Activated naive CD8-positive, alpha-beta T cell (primary cell): Measurements from ENCODE around the gene SPDL1.

Experiments
- H3K27ac Mint-ChIP-seq: one replicate; pipeline ENCODE4 v1.8.0; 2021; ENCODE audit warnings: mixed read lengths
- H3K27me3 Mint-ChIP-seq: one replicate; pipeline ENCODE4 v1.8.0; 2021; ENCODE audit warnings: mixed read lengths
- H3K36me3 Mint-ChIP-seq: one replicate; pipeline ENCODE4 v1.8.0; 2021; ENCODE audit warnings: mixed read lengths
- H3K4me1 Mint-ChIP-seq: one replicate; pipeline ENCODE4 v1.8.0; 2021; ENCODE audit warnings: low read depth, mixed read lengths
- H3K4me3 Mint-ChIP-seq: one replicate; pipeline ENCODE4 v1.8.0; 2021; ENCODE audit warnings: mild to moderate bottlenecking, mixed read lengths
- H3K9me3 Mint-ChIP-seq: one replicate; pipeline ENCODE4 v1.8.0; 2021; ENCODE audit warnings: low read depth, mixed read lengths

SPDL1 gene

GRCh38 chr5:169583424-169584220 lies at the start of gene SPDL1:
Gene SPDL1 (plus strand): TSS chr5:169583773. CDS start chr5:169588417, 4,644 bp downstream.
- Mint-ChIP-seq H3K36me3 (peaks cover 2% of the 10 kb centered on the region), H3K4me3 (peak within 1 kb of the TSS; percentile 98), H3K4me1 (peaks cover 28% of the 10 kb centered on the region), H3K9me3 (no peaks in the 10 kb centered on the region), H3K27me3 (no peaks in the 10 kb centered on the region), H3K27ac (peak within 1 kb of the TSS; percentile 93)

GRCh38 chr5:169534311-169534880 lies 49.2 kb upstream of the SPDL1 start:
- Mint-ChIP-seq H3K27ac (no peak overlapping the region), H3K36me3 (peaks cover 2% of the 10 kb centered on the region), H3K27me3 (peaks cover 13% of the 10 kb centered on the region), H3K9me3 (no peaks in the 10 kb centered on the region), H3K4me1 (no peaks in the 10 kb centered on the region), H3K4me3 (no peak overlapping the region)

GRCh38 chr5:169534939-169535338 lies 48.6 kb upstream of the SPDL1 start:
- Mint-ChIP-seq H3K4me1 (no peaks in the 10 kb centered on the region), H3K27ac (no peak overlapping the region), H3K4me3 (no peak overlapping the region), H3K36me3 (peaks cover 2% of the 10 kb centered on the region), H3K27me3 (peaks cover 10% of the 10 kb centered on the region), H3K9me3 (no peaks in the 10 kb centered on the region)

GRCh38 chr5:169538944-169539343 lies 44.6 kb upstream of the SPDL1 start:
- H3K4me1 Mint-ChIP-seq: no peaks in the 10 kb centered on the region
- no peak overlapping the region for H3K27ac Mint-ChIP-seq

GRCh38 chr5:169542811-169543210 lies 40.8 kb upstream of the SPDL1 start:
- Mint-ChIP-seq H3K27me3 (peaks cover 9% of the 10 kb centered on the region), H3K4me1 (no peaks in the 10 kb centered on the region), H3K36me3 (no peaks in the 10 kb centered on the region), H3K27ac (no peak overlapping the region), H3K9me3 (no peaks in the 10 kb centered on the region), H3K4me3 (no peak overlapping the region)

More at GRCh38 chr5:169538944-169539343, 44.6 kb upstream of the SPDL1 start:
- H3K27me3 Mint-ChIP-seq: peaks cover 4% of the 10 kb centered on the region
- no peaks in the 10 kb centered on the region for H3K36me3 Mint-ChIP-seq
- no peak overlapping the region for H3K4me3 Mint-ChIP-seq
- no peaks in the 10 kb centered on the region for H3K9me3 Mint-ChIP-seq

GRCh38 chr5:169544264-169544950 lies 39.2 kb upstream of the SPDL1 start:
- Mint-ChIP-seq H3K27ac (no peak overlapping the region), H3K36me3 (no peaks in the 10 kb centered on the region), H3K27me3 (peaks cover 18% of the 10 kb centered on the region), H3K4me1 (no peaks in the 10 kb centered on the region), H3K4me3 (no peak overlapping the region), H3K9me3 (no peaks in the 10 kb centered on the region)

- H3K9me3 Mint-ChIP-seq: no peaks in the 10 kb centered on the region
- no peak overlapping the region for H3K27ac Mint-ChIP-seq
- no peak overlapping the region for H3K4me3 Mint-ChIP-seq
- H3K36me3 Mint-ChIP-seq: no peaks in the 10 kb centered on the region
- H3K27me3 Mint-ChIP-seq: peaks cover 23% of the 10 kb centered on the region
- no peaks in the 10 kb centered on the region for H3K4me1 Mint-ChIP-seq
Measured at GRCh38 chr5:169545762-169546161, 37.8 kb upstream of the SPDL1 start.

GRCh38 chr5:169546346-169546745 lies 37.2 kb upstream of the SPDL1 start:
- Mint-ChIP-seq H3K27ac (no peak overlapping the region), H3K36me3 (no peaks in the 10 kb centered on the region), H3K4me3 (no peak overlapping the region), H3K27me3 (peaks cover 27% of the 10 kb centered on the region), H3K9me3 (no peaks in the 10 kb centered on the region), H3K4me1 (no peaks in the 10 kb centered on the region)

- H3K36me3 Mint-ChIP-seq: no peaks in the 10 kb centered on the region
- H3K9me3 Mint-ChIP-seq: no peaks in the 10 kb centered on the region
- H3K27me3 Mint-ChIP-seq: peaks cover 28% of the 10 kb centered on the region
Measured at GRCh38 chr5:169547508-169547907, 36.1 kb upstream of the SPDL1 start.

GRCh38 chr5:169548315-169548714 lies 35.3 kb upstream of the SPDL1 start:
- H3K27ac Mint-ChIP-seq: no peak overlapping the region
- H3K4me1 Mint-ChIP-seq: no peaks in the 10 kb centered on the region
- H3K4me3 Mint-ChIP-seq: no peak overlapping the region
- H3K27me3 Mint-ChIP-seq: peaks cover 32% of the 10 kb centered on the region
- H3K9me3 Mint-ChIP-seq: no peaks in the 10 kb centered on the region
- no peaks in the 10 kb centered on the region for H3K36me3 Mint-ChIP-seq

More at GRCh38 chr5:169547508-169547907, 36.1 kb upstream of the SPDL1 start:
- no peak overlapping the region for H3K4me3 Mint-ChIP-seq
- no peak overlapping the region for H3K27ac Mint-ChIP-seq
- no peaks in the 10 kb centered on the region for H3K4me1 Mint-ChIP-seq

- Mint-ChIP-seq H3K4me1 (no peaks in the 10 kb centered on the region), H3K27me3 (peaks cover 33% of the 10 kb centered on the region), H3K9me3 (no peaks in the 10 kb centered on the region), H3K36me3 (no peaks in the 10 kb centered on the region), H3K27ac (no peak overlapping the region), H3K4me3 (no peak overlapping the region)
Measured at GRCh38 chr5:169549453-169550100, 34.0 kb upstream of the SPDL1 start.

GRCh38 chr5:169550227-169550626 lies 33.3 kb upstream of the SPDL1 start:
- H3K36me3 Mint-ChIP-seq: no peaks in the 10 kb centered on the region
- peaks cover 29% of the 10 kb centered on the region for H3K27me3 Mint-ChIP-seq
- H3K27ac Mint-ChIP-seq: no peak overlapping the region
- no peak overlapping the region for H3K4me3 Mint-ChIP-seq
- H3K4me1 Mint-ChIP-seq: no peaks in the 10 kb centered on the region
- H3K9me3 Mint-ChIP-seq: no peaks in the 10 kb centered on the region

GRCh38 chr5:169551146-169551545 lies 32.4 kb upstream of the SPDL1 start:
- H3K9me3 Mint-ChIP-seq: no peaks in the 10 kb centered on the region
- no peaks in the 10 kb centered on the region for H3K4me1 Mint-ChIP-seq
- no peak overlapping the region for H3K27ac Mint-ChIP-seq
- H3K36me3 Mint-ChIP-seq: no peaks in the 10 kb centered on the region
- H3K27me3 Mint-ChIP-seq: peaks cover 27% of the 10 kb centered on the region
- H3K4me3 Mint-ChIP-seq: no peak overlapping the region

GRCh38 chr5:169551696-169552095 lies 31.9 kb upstream of the SPDL1 start:
- H3K4me3 Mint-ChIP-seq: no peak overlapping the region
- no peaks in the 10 kb centered on the region for H3K36me3 Mint-ChIP-seq
- peaks cover 3% of the 10 kb centered on the region for H3K9me3 Mint-ChIP-seq
- H3K27me3 Mint-ChIP-seq: peaks cover 27% of the 10 kb centered on the region
- H3K4me1 Mint-ChIP-seq: no peaks in the 10 kb centered on the region
- H3K27ac Mint-ChIP-seq: no peak overlapping the region

- H3K9me3 Mint-ChIP-seq: peaks cover 3% of the 10 kb centered on the region
- H3K27me3 Mint-ChIP-seq: peaks cover 19% of the 10 kb centered on the region
- no peaks in the 10 kb centered on the region for H3K4me1 Mint-ChIP-seq
- no peaks in the 10 kb centered on the region for H3K36me3 Mint-ChIP-seq
- H3K4me3 Mint-ChIP-seq: no peak overlapping the region
- H3K27ac Mint-ChIP-seq: no peak overlapping the region
Measured at GRCh38 chr5:169554251-169554650, 29.3 kb upstream of the SPDL1 start.
